ENCODE data around the gene ADRB1. TPM values are rescaled to one million over a fixed set of nuclear protein-coding genes. Genes with fewer than 3 reads are reported as not detected.

Gene ADRB1
- total RNA-seq, 1 experiment from 2014 or later = not detected

- no peaks in the 10 kb centered on the region for H3K27me3 ChIP-seq
- H3K36me3 ChIP-seq = no peaks in the 10 kb centered on the region
- DNase-seq = no peak
Observed at GRCh38 chr10:114095559-114096337, 52.1 kb downstream of the ADRB1 start.

More at GRCh38 chr10:114095559-114096337, 52.1 kb downstream of the ADRB1 start:
- Histone ChIP-seq H3K9me3 (no peaks in the 10 kb centered on the region), H3K4me3 (no peak overlapping the region)

Other genes starting within 250 kb of the ADRB1 start
- 7.4 and 10.2 TPM in 2 replicates for gene DCLRE1A, start 189.8 kb upstream of the ADRB1 start, total RNA-seq (2014; rRNA removed; shearing (Covaris generic); ENCODE audit: low replicate concordance)
- gene NHLRC2, start 189.2 kb upstream of the ADRB1 start, total RNA-seq (2014; rRNA removed; shearing (Covaris generic); ENCODE audit: low replicate concordance) = 7.9 and 19.4 TPM in 2 replicates
- 1.2 and 5.1 TPM in 2 replicates for gene CCDC186, start 130.3 kb downstream of the ADRB1 start, total RNA-seq (2014; rRNA removed; shearing (Covaris generic); ENCODE audit: low replicate concordance)
- gene TDRD1, start 135.5 kb downstream of the ADRB1 start, total RNA-seq (2014; rRNA removed; shearing (Covaris generic); ENCODE audit: low replicate concordance) = not detected in 2 replicates
- gene VWA2, start 195.4 kb downstream of the ADRB1 start, total RNA-seq (2014; rRNA removed; shearing (Covaris generic); ENCODE audit: low replicate concordance) = not detected in 2 replicates

Measured in MG63 (cell line).